ENCODE measurements around the gene NRN1.
"Not testable (repeated sequence)": the region's sequence is repeated elsewhere in the genome, so short reads cannot be mapped to it uniquely, and the experiment has no call there.

NRN1 gene

GRCh38 chr6:6006428-6007365 lies at the start of gene NRN1:
Gene NRN1, minus strand, starts transcription at chr6:6006925. Its CDS starts 176 bp downstream, at chr6:6006749.
- DNase-seq: no peak

GRCh38 chr6:6052216-6052615 lies 45.5 kb upstream of the NRN1 start:
- DNase-seq: no peak

GRCh38 chr6:6046716-6047115 lies 40.0 kb upstream of the NRN1 start:
- no peak for DNase-seq

GRCh38 chr6:6039946-6040509 lies 33.3 kb upstream of the NRN1 start:
- DNase-seq: no peak

GRCh38 chr6:6037179-6037578 lies 30.5 kb upstream of the NRN1 start:
- DNase-seq: no peak

GRCh38 chr6:6033858-6034257 lies 27.1 kb upstream of the NRN1 start:
- no peak for DNase-seq

GRCh38 chr6:6026513-6027205 lies 19.9 kb upstream of the NRN1 start:
- DNase-seq: no peak

- DNase-seq: no peak
Observed at GRCh38 chr6:6025736-6026135, 19.0 kb upstream of the NRN1 start.

- DNase-seq: no peak
Observed at GRCh38 chr6:6024220-6024619, 17.5 kb upstream of the NRN1 start.

GRCh38 chr6:6022841-6023240 lies 16.1 kb upstream of the NRN1 start:
- not testable (repeated sequence) for DNase-seq

GRCh38 chr6:6008648-6009421 lies 2.1 kb upstream of the NRN1 start:
- no peak for DNase-seq

GRCh38 chr6:6008089-6008647 lies 1.4 kb upstream of the NRN1 start:
- no peak for DNase-seq

GRCh38 chr6:6007366-6008088 lies 802 bp upstream of the NRN1 start:
- DNase-seq: no peak

GRCh38 chr6:6006006-6006427 lies 708 bp downstream of the NRN1 start:
- no peak for DNase-seq

GRCh38 chr6:6005051-6006005 lies 1.4 kb downstream of the NRN1 start:
- no peak for DNase-seq

- no peak for DNase-seq
Observed at GRCh38 chr6:6004390-6004995, 2.2 kb downstream of the NRN1 start.

- no peak for DNase-seq
Observed at GRCh38 chr6:6003621-6004366, 2.9 kb downstream of the NRN1 start.

- no peak for DNase-seq
Observed at GRCh38 chr6:6002848-6003620, 3.7 kb downstream of the NRN1 start.

All from activated CD4-positive, alpha-beta T cell treated with anti-CD3 and anti-CD28 coated beads for 1 hour (primary cell).